AML-193 (cell line): ENCODE data around the gene CDH11.

ENCODE experiments used
- DNase-seq, 2 experiments: peaks; one replicate each; lab custom pipeline; 2025; lab: John Stamatoyannopoulos, UW

The CDH11 gene

DNA sequence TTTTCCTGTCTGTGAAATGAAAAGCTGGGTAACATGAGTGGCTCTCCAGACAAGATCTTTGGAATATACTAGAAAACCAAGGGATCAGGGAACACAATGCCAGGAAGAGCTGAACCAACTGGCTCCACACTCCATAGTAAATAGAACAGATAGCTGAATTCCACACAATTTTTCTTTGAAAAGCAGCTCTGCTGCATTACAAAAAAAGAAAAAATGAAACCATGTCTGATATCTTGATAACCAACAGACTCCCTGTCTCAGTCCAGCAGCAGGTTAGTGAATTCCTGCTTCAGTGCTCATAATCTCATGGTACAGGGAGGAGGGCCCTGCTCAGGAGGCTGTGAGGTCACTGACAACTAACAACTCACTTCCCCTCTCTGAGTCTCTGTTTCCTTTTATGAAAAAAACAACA, 97.1 kb downstream of the CDH11 start:
- DNase-seq: no peak

GRCh38 chr16:65023802-65024201, 98.1 kb downstream of the CDH11 start:
- DNase-seq: no peak

- DNase-seq: no peak
Observed at GRCh38 chr16:65021852-65022595, 99.8 kb downstream of the CDH11 start.

- DNase-seq: no peak
Observed at GRCh38 chr16:65016754-65017153, 105.1 kb downstream of the CDH11 start.

GRCh38 chr16:65015599-65015998, 106.3 kb downstream of the CDH11 start:
- no peak for DNase-seq

GRCh38 chr16:65012357-65012756, 109.5 kb downstream of the CDH11 start:
- no peak for DNase-seq

- no peak for DNase-seq
Observed at GRCh38 chr16:65010125-65010524, 111.7 kb downstream of the CDH11 start.

- DNase-seq: no peak
Observed at GRCh38 chr16:65005696-65006095, 116.2 kb downstream of the CDH11 start.

GRCh38 chr16:65004570-65004969, 117.3 kb downstream of the CDH11 start:
- no peak for DNase-seq

DNA sequence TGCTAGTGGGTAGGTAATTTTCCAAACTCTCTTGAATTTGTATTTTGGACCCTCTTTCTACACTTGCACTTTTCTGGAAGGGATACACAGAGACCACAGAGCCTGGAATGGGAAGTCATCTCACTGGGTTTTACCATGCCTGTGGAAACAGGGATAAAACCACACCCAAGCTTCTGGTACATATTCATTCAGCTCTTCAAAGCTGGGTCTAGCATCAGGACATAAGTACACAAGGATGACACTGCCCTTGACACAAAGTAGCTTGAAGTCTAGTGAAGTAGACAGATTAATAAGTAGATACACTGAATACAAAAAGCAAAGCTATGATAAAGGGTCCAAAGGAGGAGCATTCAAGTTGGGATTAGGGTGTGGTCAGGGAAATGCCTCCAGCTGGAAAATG, 118.2 kb downstream of the CDH11 start:
- no peak for DNase-seq

- no peak for DNase-seq
Observed at GRCh38 chr16:65002265-65002664, 119.6 kb downstream of the CDH11 start.

DNA sequence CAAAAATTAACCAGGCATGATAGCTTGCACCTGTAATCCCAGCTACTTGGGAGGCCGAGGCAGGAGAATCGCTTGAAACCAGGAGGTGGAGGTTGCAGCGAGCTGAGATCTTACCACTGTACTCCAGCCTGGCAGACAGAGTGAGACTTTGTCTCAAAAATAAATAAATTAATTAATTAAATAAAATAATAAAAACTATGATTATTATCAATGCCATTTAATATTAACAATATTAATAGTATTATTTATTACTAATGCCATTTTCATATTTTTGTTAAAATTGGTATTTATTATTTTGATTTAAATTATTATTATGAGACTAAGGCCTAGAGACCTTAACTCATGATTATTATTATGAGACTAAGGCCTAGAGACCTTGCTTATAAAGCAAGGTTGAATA, 121.2 kb downstream of the CDH11 start:
- no peak for DNase-seq

DNA sequence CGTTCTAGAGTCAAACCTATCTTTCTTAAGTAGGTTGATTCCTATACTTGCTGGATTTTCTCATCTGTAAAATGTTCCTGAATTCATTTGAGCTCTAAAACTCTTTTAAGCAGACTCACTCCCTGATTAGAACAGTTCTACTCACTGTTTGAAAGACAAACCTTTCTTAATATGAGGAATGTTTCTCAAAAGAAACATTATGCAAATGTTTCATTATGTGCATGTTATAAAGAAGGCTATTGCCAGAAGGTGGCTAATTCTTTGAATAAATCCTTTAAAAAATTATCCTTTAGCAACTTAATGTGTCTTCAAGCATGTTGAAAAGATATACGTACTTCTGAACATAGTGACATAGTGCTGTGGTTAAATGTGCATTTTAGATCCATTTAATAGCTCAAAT, 124.1 kb downstream of the CDH11 start:
- no peak for DNase-seq

DNA sequence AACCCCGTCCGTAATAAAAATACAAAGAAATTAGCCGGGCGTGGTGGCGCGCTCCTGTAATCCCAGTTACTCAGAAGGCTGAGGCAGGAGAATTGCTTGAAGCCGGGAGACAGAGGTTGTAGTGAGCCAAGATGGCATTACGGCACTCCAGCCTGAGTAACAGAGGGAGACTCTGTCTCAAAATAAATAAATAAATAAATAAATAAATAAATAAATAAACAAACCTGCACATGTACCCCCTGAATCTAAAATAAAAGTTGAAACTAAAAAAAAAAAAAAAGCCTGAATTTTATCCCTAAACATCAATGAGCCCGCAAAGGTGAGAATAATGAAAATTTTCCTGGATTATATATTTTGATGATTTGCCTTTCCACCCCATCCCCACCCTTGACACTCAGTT, 124.7 kb downstream of the CDH11 start:
- DNase-seq: no peak

DNA sequence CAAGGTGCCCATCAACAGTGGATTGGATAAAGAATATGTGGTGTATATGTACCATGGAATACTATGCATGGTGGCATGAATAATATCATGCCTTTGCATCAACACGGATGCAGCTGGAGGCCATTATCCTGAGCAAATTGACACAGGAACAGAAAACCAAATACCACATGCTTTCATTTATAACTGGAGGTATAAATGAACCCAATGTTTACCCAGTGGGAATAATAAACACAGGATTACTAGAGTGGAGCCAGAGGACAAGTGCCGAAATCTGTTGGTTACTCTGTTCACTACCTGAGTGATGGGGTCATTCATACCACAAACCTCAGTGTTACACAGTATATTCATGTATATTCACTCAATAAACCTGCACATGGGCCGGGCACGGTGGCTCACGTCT, 125.2 kb downstream of the CDH11 start:
- no peak for DNase-seq

GRCh38 chr16:64993464-64993863, 128.4 kb downstream of the CDH11 start:
- no peak for DNase-seq

GRCh38 chr16:64991001-64991400, 130.9 kb downstream of the CDH11 start:
- DNase-seq: no peak

GRCh38 chr16:64990101-64990500, 131.8 kb downstream of the CDH11 start:
- no peak for DNase-seq

GRCh38 chr16:64989050-64989449, 132.8 kb downstream of the CDH11 start:
- DNase-seq: no peak

- DNase-seq: no peak
Observed at GRCh38 chr16:64983963-64984362, 137.9 kb downstream of the CDH11 start.

GRCh38 chr16:64983231-64983630, 138.6 kb downstream of the CDH11 start:
- DNase-seq: no peak

GRCh38 chr16:64982581-64982980, 139.3 kb downstream of the CDH11 start:
- no peak for DNase-seq

GRCh38 chr16:64981568-64982281, 140.1 kb downstream of the CDH11 start:
- DNase-seq: no peak
